Loucy (cell line): ENCODE results near the gene MAN1C1.

Source experiments
- CTCF ChIP-seq: fragments of 200-600 bp; sonication (generic); conservative IDR thresholded peaks from 2 replicates; pipeline ENCODE4 v1.5.1; 2014; ENCODE audit warnings: mild to moderate bottlenecking, antibody characterized with exemption, low read length
- EZH2phosphoT487 ChIP-seq: fragments of 200-600 bp; IDR thresholded peaks from 2 replicates; pipeline ENCODE4 v1.6.1; 2018; ENCODE audit warnings: antibody characterized with exemption, mild to moderate bottlenecking, moderate library complexity, borderline replicate concordance

- TF ChIP-seq EZH2phosphoT487 (no peak), CTCF (no peak)
Observed at GRCh38 chr1:25816112-25816718, 199.6 kb downstream of the MAN1C1 start.
